ENCODE data around the gene HBG2. TPM values are rescaled to one million over a fixed set of nuclear protein-coding genes. Genes with fewer than 3 reads are reported as not detected.

The HBG2 gene
- total and polyA plus RNA-seq, 2 of the 8 experiments (the other 6 are each of a cell fraction or from before 2014, with no cell fraction given), result 0.23 TPM; not detected in 1

DNA sequence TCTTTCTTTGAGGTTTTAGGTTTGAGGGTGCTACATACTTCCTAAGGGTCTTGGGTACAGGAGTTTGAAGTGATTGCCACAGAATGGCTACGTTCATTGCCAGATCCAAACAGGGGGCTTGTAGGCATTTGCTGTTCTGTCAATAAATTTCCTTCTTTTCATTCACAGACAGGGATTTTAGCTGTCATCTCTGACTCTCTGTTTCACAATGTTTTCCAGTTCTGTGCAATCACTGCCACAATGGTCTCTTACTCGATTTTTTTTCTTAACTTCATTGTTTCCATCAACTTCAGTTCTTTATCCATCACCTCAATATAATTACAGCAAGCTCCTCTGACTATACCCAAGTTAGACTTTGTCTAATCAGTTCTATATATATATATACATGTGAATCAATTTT, 14.1 kb downstream of the HBG2 start:
- no peak overlapping the region for H3K9ac ChIP-seq (replicated peaks in 1 of 4; ENCODE audit: extremely low read depth in 1 of 4, low read depth in 3 of 4, low read length in 3 of 4)
- H2BK15ac ChIP-seq (ENCODE audit: low read length), result no peak overlapping the region
- H3K14ac ChIP-seq (ENCODE audit: insufficient read length), result no peak overlapping the region
- no peak overlapping the region for H4K5ac ChIP-seq (ENCODE audit: insufficient read length, low read depth, low read length)
- no peaks in the 10 kb centered on the region for H3K27me3 ChIP-seq (replicated peaks in 1 of 4; ENCODE audit: control insufficient read depth in 3 of 4, extremely low read depth in 1 of 4, insufficient read depth in 3 of 4, low read length in 3 of 4)
- no peak overlapping the region for H3K23ac ChIP-seq (ENCODE audit: insufficient read length)
- no peaks in the 10 kb centered on the region for H3K9me3 ChIP-seq (ENCODE audit: insufficient read depth in 2 of 2, low read depth in 1 of 2, low read length in 1 of 2)
- H3K4me2 ChIP-seq (ENCODE audit: insufficient read depth in 1 of 2, low read depth in 2 of 2, low read length in 2 of 2), result no peak overlapping the region
- H2BK5ac ChIP-seq (ENCODE audit: low read depth, low read length), result no peak overlapping the region
- no peak overlapping the region for H3K56ac ChIP-seq (replicated peaks; ENCODE audit: insufficient read length, low read depth, low read length)
- no peak overlapping the region for H4K91ac ChIP-seq (replicated peaks; ENCODE audit: insufficient read length, low read length)
- DNase-seq (ENCODE audit: low read depth in 1 of 2, low spot score in 2 of 2) (no peak), FAIRE-seq (no peak)
- H3K18ac ChIP-seq (ENCODE audit: extremely low read depth, low read length), result no peak overlapping the region
- no peak overlapping the region for H4K8ac ChIP-seq (ENCODE audit: extremely low read depth, insufficient read depth, low read length)
- H3K23me2 ChIP-seq (ENCODE audit: low read depth, low read length), result no peaks in the 10 kb centered on the region; the same call in 1 of the 2 replicates
- CTCF ChIA-PET (ENCODE audit: partially characterized antibody), result interaction anchor here (1.2 to 1.6 kb wide), 3 partner anchors 10 to 32 kb away, joined by 3 to 4 read pairs (median 4); no protein-coding TSS in a partner anchor
- H4K20me1 ChIP-seq (replicated peaks in 1 of 2; ENCODE audit: control insufficient read depth in 1 of 2, insufficient read depth in 2 of 2, low read length in 2 of 2), result no peaks in the 10 kb centered on the region
- no peaks in the 10 kb centered on the region for H3K79me1 ChIP-seq (ENCODE audit: low read depth, low read length)
- H3K79me2 ChIP-seq (ENCODE audit: control insufficient read depth in 1 of 2, insufficient read depth in 2 of 2, low read length in 2 of 2), result no peaks in the 10 kb centered on the region
- H2BK20ac ChIP-seq (ENCODE audit: low read length), result no peak overlapping the region
- WGBS, 2 experiments (ENCODE audit: extremely low coverage in 1 of 2, insufficient coverage in 1 of 2, insufficient read length in 1 of 2, insufficient replicate concordance in 2 of 2, low coverage in 1 of 2, low lambda C conversion rate in 2 of 2, missing lambda C conversion rate in 1 of 2), result 93% methylated on average over 2 of the region's 2 CpGs; no CpG with 5 or more reads in 1 of the 2 experiments
- POLR2A ChIA-PET (ENCODE audit: partially characterized antibody), result no interaction called here
- TF ChIP-seq SP2 (IDR thresholded peaks at IDR 0.05; ENCODE audit: low read length) (no peak), GABPA (IDR thresholded peaks at IDR 0.05; ENCODE audit: borderline replicate concordance, insufficient read depth, low read length) (no peak), NANOG (IDR thresholded peaks at IDR 0.05; ENCODE audit: insufficient read depth, low read depth, low read length, poor library complexity, severe bottlenecking) (no peak), SP1 (IDR thresholded peaks at IDR 0.05; ENCODE audit: low read depth, low read length) (no peak), RXRA (IDR thresholded peaks at IDR 0.05; ENCODE audit: insufficient read depth, low read depth, low read length) (no peak), YY1 (IDR thresholded peaks at IDR 0.05; ENCODE audit: low read depth, low read length) (no peak), RBBP5 (IDR thresholded peaks at IDR 0.05; ENCODE audit: borderline replicate concordance, low read depth, low read length) (no peak), KDM4A (IDR thresholded peaks at IDR 0.05; ENCODE audit: low read depth, low read length, severe bottlenecking) (no peak)
- no peak overlapping the region for H2BK120ac ChIP-seq (replicated peaks; ENCODE audit: low read depth, low read length)
- H2BK12ac ChIP-seq (ENCODE audit: low read depth, low read length), result no peak overlapping the region
- no peak overlapping the region for H2AFZ ChIP-seq (ENCODE audit: low read length)
- no peak overlapping the region for H3K27ac ChIP-seq (ENCODE audit: low read depth, low read length)
- no peaks in the 10 kb centered on the region for H3K4me1 ChIP-seq (replicated peaks in 1 of 4; ENCODE audit: control insufficient read depth in 3 of 4, insufficient read depth in 4 of 4, low read length in 3 of 4)
- no peak overlapping the region for H3K4ac ChIP-seq (replicated peaks; ENCODE audit: insufficient read length, low read depth, low read length)
- H2AK5ac ChIP-seq (ENCODE audit: low read depth, low read length), result no peak overlapping the region
- no peak overlapping the region for H3K4me3 ChIP-seq (ENCODE audit: extremely low read depth in 1 of 4, insufficient read depth in 2 of 4, low read depth in 3 of 4, low read length in 4 of 4)
- no peaks in the 10 kb centered on the region for H3K36me3 ChIP-seq (ENCODE audit: control insufficient read depth in 2 of 4, insufficient read depth in 4 of 4, low read length in 3 of 4)
